Measurements from ENCODE around the gene GRIN3B. TPM values are rescaled to one million over a fixed set of nuclear protein-coding genes. Genes with fewer than 3 reads are reported as not detected.

The GRIN3B gene
- total and polyA plus RNA-seq, 10 of the 15 experiments (the other 5 are each of a cell fraction or from before 2014, with no cell fraction given) = 0.15 TPM; not detected in 9

DNA sequence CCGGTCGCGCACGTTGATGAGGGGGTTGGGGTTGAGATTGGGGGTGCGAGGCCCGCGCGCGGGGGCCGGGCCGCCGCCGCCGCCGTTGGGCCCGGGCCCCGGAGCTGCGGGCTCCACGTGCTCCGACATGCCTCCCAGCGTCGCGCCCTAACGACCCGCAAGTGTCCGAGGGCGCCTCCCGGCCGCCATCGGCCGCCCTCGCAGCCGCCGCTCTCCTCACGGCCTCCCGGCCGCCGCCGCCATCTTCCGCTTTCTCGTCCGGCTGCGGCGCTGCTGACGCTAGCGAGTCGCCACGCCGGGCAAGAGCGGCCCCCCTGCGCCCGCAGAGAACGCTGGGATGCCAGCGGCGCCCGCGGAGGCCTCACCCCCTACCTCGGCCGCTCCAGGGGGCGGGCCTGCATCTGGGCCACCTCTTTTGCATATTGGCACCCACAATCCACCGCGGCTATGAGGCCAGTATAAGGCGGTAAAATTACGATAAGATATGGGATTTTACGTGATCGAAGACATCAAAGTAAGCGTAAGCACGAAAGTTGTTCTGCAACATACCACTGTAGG is 20.7 kb downstream of the GRIN3B start, which contains the start of gene TMEM259 (continued):
- TF ChIP-seq POU2F2 (IDR thresholded peaks at IDR 0.05; ENCODE audit: borderline replicate concordance, low read depth, low read length) (peak; percentile 99; the same call in 2 of the 3 replicates), YBX1 (IDR thresholded peaks at IDR 0.05) (no peak), MEF2A (IDR thresholded peaks at IDR 0.05; ENCODE audit: insufficient read depth, low read depth, low read length) (no peak), ATF7 (IDR thresholded peaks at IDR 0.05; ENCODE audit: low read depth) (no peak), EZH2 (IDR thresholded peaks at IDR 0.05; ENCODE audit: borderline replicate concordance, control insufficient read depth, low read depth, low read length) (no peak), CREB1 (IDR thresholded peaks at IDR 0.05; ENCODE audit: low read depth) (peak; percentile 70), RFX5 (IDR thresholded peaks at IDR 0.05; ENCODE audit: low read depth, low read length) (no peak), MTA3 (IDR thresholded peaks at IDR 0.05; ENCODE audit: borderline replicate concordance, low read length) (no peak), HDGF (IDR thresholded peaks at IDR 0.05) (no peak), RUNX3 (IDR thresholded peaks at IDR 0.05; ENCODE audit: low read length) (no peak), CREM (IDR thresholded peaks at IDR 0.05; ENCODE audit: low read depth) (peak; percentile 54; the same call in 1 of the 2 replicates), SMAD1 (IDR thresholded peaks at IDR 0.05; ENCODE audit: low read depth, partially characterized antibody) (no peak), ZSCAN29 (IDR thresholded peaks at IDR 0.05) (no peak), ZNF24 (IDR thresholded peaks at IDR 0.05) (peak; percentile 22; the same call in 1 of the 2 replicates), JUND (IDR thresholded peaks at IDR 0.05; ENCODE audit: low read depth, low read length) (0 out of 2 replicates have a peak, but pooled peaks have one; percentile 12), NRF1 (conservative IDR thresholded peaks at IDR 0.05; ENCODE audit: low read depth, low read length) (0 out of 2 replicates have a peak, but pooled peaks have one; percentile 18), STAT1 (conservative IDR thresholded peaks at IDR 0.05) (0 out of 2 replicates have a peak, but pooled peaks have one; percentile 76)
- TF ChIP-seq, protein P1, sequence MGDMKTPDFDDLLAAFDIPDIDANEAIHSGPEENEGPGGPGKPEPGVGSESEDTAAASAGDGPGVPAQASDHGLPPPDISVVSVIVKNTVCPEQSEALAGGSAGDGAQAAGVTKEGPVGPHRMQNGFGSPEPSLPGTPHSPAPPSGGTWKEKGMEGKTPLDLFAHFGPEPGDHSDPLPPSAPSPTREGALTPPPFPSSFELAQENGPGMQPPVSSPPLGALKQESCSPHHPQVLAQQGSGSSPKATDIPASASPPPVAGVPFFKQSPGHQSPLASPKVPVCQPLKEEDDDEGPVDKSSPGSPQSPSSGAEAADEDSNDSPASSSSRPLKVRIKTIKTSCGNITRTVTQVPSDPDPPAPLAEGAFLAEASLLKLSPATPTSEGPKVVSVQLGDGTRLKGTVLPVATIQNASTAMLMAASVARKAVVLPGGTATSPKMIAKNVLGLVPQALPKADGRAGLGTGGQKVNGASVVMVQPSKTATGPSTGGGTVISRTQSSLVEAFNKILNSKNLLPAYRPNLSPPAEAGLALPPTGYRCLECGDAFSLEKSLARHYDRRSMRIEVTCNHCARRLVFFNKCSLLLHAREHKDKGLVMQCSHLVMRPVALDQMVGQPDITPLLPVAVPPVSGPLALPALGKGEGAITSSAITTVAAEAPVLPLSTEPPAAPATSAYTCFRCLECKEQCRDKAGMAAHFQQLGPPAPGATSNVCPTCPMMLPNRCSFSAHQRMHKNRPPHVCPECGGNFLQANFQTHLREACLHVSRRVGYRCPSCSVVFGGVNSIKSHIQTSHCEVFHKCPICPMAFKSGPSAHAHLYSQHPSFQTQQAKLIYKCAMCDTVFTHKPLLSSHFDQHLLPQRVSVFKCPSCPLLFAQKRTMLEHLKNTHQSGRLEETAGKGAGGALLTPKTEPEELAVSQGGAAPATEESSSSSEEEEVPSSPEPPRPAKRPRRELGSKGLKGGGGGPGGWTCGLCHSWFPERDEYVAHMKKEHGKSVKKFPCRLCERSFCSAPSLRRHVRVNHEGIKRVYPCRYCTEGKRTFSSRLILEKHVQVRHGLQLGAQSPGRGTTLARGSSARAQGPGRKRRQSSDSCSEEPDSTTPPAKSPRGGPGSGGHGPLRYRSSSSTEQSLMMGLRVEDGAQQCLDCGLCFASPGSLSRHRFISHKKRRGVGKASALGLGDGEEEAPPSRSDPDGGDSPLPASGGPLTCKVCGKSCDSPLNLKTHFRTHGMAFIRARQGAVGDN (IDR thresholded peaks at IDR 0.05) = peak; percentile 11; the same call in 1 of the 2 replicates
- TF ChIP-seq, protein P2, sequence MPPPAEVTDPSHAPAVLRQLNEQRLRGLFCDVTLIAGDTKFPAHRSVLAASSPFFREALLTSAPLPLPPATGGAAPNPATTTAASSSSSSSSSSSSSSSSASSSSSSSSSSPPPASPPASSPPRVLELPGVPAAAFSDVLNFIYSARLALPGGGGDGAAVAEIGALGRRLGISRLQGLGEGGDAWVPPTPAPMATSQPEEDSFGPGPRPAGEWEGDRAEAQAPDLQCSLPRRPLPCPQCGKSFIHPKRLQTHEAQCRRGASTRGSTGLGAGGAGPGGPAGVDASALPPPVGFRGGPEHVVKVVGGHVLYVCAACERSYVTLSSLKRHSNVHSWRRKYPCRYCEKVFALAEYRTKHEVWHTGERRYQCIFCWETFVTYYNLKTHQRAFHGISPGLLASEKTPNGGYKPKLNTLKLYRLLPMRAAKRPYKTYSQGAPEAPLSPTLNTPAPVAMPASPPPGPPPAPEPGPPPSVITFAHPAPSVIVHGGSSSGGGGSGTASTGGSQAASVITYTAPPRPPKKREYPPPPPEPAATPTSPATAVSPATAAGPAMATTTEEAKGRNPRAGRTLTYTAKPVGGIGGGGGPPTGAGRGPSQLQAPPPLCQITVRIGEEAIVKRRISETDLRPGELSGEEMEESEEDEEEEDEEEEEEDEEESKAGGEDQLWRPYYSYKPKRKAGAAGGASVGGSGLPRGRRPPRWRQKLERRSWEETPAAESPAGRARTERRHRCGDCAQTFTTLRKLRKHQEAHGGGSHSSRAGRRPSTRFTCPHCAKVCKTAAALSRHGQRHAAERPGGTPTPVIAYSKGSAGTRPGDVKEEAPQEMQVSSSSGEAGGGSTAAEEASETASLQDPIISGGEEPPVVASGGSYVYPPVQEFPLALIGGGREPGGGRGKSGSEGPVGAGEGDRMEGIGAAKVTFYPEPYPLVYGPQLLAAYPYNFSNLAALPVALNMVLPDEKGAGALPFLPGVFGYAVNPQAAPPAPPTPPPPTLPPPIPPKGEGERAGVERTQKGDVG (CRISPR knock-in tag; IDR thresholded peaks at IDR 0.05) = no peak
- TF ChIP-seq, protein P3, sequence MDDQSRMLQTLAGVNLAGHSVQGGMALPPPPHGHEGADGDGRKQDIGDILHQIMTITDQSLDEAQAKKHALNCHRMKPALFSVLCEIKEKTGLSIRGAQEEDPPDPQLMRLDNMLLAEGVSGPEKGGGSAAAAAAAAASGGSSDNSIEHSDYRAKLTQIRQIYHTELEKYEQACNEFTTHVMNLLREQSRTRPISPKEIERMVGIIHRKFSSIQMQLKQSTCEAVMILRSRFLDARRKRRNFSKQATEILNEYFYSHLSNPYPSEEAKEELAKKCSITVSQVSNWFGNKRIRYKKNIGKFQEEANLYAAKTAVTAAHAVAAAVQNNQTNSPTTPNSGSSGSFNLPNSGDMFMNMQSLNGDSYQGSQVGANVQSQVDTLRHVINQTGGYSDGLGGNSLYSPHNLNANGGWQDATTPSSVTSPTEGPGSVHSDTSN (IDR thresholded peaks at IDR 0.05; ENCODE audit: insufficient replicate concordance, low read depth, low read length) = no peak
- TF ChIP-seq, protein P4, sequence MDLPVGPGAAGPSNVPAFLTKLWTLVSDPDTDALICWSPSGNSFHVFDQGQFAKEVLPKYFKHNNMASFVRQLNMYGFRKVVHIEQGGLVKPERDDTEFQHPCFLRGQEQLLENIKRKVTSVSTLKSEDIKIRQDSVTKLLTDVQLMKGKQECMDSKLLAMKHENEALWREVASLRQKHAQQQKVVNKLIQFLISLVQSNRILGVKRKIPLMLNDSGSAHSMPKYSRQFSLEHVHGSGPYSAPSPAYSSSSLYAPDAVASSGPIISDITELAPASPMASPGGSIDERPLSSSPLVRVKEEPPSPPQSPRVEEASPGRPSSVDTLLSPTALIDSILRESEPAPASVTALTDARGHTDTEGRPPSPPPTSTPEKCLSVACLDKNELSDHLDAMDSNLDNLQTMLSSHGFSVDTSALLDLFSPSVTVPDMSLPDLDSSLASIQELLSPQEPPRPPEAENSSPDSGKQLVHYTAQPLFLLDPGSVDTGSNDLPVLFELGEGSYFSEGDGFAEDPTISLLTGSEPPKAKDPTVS (IDR thresholded peaks at IDR 0.05; ENCODE audit: low read depth, low read length) = no peak

Data from GM12878 (cell line).